IMR-90 (cell line): ENCODE data around the gene NPDC1. TPM values are rescaled to one million over a fixed set of nuclear protein-coding genes. Genes with fewer than 3 reads are reported as not detected.

Source experiments
- ATAC-seq: fragments of 200-7000 bp; cut with Tn5 transposase; 2 replicates; pipeline ENCODE4 v1.9.1; 2020; ENCODE audit warnings: low read depth, mild to moderate bottlenecking, moderate library complexity
- BruUV-seq: library from RNA; stranded (reverse); fragments of 400-500 nt; replicated peaks from 2 replicates; lab custom pipeline; 2021; lab: Mats Ljungman, UMichigan
- CTCF ChIA-PET: fragments of 300-600 bp; formaldehyde crosslinking; extraction: SDS; loops from one replicate; lab custom pipeline; 2021; ENCODE audit warnings: antibody characterized with exemption; lab: Yijun Ruan, JAX
- POLR2A ChIA-PET: fragments of 300-600 bp; sonication (Branson Sonifier 250); formaldehyde crosslinking; loops from one replicate; lab custom pipeline; 2022; ENCODE audit warnings: antibody characterized with exemption; ENCODE audit not compliant: unreplicated experiment; lab: Charles Lee
- DNase-seq: peaks from one replicate; pipeline ENCODE4 v3.0.0; 2013
- H2AFZ ChIP-seq: replicated peaks from 2 replicates; pipeline ENCODE3; 2013; ENCODE audit warnings: low read length, mild to moderate bottlenecking; ENCODE audit not compliant: poor library complexity
- H2AK5ac ChIP-seq: 2 replicates; pipeline ENCODE4 v1.6.1; 2013; ENCODE audit warnings: low read depth, low read length, inconsistent platforms
- H2AK9ac ChIP-seq: replicated peaks from 2 replicates; pipeline ENCODE3; 2013; ENCODE audit warnings: mild to moderate bottlenecking, low read depth, low read length, moderate library complexity; ENCODE audit not compliant: poor library complexity
- H2BK120ac ChIP-seq: 2 replicates; pipeline ENCODE4 v1.6.1; 2013; ENCODE audit warnings: low read depth, low read length, inconsistent platforms
- H2BK15ac ChIP-seq: 3 replicates; pipeline ENCODE4 v1.6.1; 2013; ENCODE audit warnings: low read depth, low read length, inconsistent platforms
- H2BK20ac ChIP-seq: 2 replicates; pipeline ENCODE4 v1.6.1; 2013; ENCODE audit warnings: low read depth, mild to moderate bottlenecking, inconsistent platforms, low read length, moderate library complexity
- H2BK5ac ChIP-seq: 2 replicates; pipeline ENCODE4 v1.6.1; 2013; ENCODE audit warnings: mild to moderate bottlenecking, low read depth, low read length, inconsistent platforms; ENCODE audit not compliant: poor library complexity, severe bottlenecking
- H3K14ac ChIP-seq: replicated peaks from 2 replicates; pipeline ENCODE4 v1.6.1; 2013; ENCODE audit warnings: low read depth, low read length, inconsistent platforms
- H3K18ac ChIP-seq: 2 replicates; pipeline ENCODE4 v1.6.1; 2013; ENCODE audit warnings: low read depth, low read length, control low read depth
- H3K23ac ChIP-seq: 2 replicates; pipeline ENCODE4 v1.6.1; 2013; ENCODE audit warnings: low read depth, low read length, inconsistent platforms
- H3K27ac ChIP-seq: 2 replicates; pipeline ENCODE4 v1.5.1; 2013; ENCODE audit warnings: mild to moderate bottlenecking, control low read depth, low read length; ENCODE audit not compliant: insufficient read depth
- H3K27me3 ChIP-seq: 2 replicates; pipeline ENCODE4 v1.6.1; 2013; ENCODE audit warnings: low read length; ENCODE audit not compliant: control insufficient read depth, insufficient read depth
- H3K36me3 ChIP-seq: 2 replicates; pipeline ENCODE4 v1.6.1; 2013; ENCODE audit warnings: low read length, mixed read lengths; ENCODE audit not compliant: control insufficient read depth, insufficient read depth
- H3K4ac ChIP-seq: 2 replicates; pipeline ENCODE4 v1.6.1; 2013; ENCODE audit warnings: low read depth, low read length, inconsistent platforms
- H3K4me1 ChIP-seq: 2 replicates; pipeline ENCODE4 v1.6.1; 2013; ENCODE audit warnings: low read length, mixed read lengths; ENCODE audit not compliant: control insufficient read depth, insufficient read depth
- H3K4me2 ChIP-seq: 2 replicates; pipeline ENCODE4 v1.6.1; 2013; ENCODE audit warnings: low read depth, mild to moderate bottlenecking, control low read depth, low read length, moderate library complexity
- H3K4me3 ChIP-seq: 2 replicates; pipeline ENCODE4 v1.5.1; 2013; ENCODE audit warnings: low read depth, mild to moderate bottlenecking, control low read depth, low read length, moderate library complexity; ENCODE audit not compliant: insufficient read depth
- H3K56ac ChIP-seq: 2 replicates; pipeline ENCODE4 v1.6.1; 2013; ENCODE audit warnings: low read length, inconsistent platforms; ENCODE audit not compliant: insufficient read depth; ENCODE audit errors: extremely low read depth
- H3K79me1 ChIP-seq, 2 experiments: 2 replicates each; pipeline ENCODE4 v1.6.1; 2013; ENCODE audit warnings: low read length in 2 of 2, inconsistent platforms in 1 of 2, low read depth in 1 of 2
- H3K9ac ChIP-seq: 2 replicates; pipeline ENCODE4 v1.6.1; 2013; ENCODE audit warnings: low read depth, low read length, control low read depth
- H3K9me1 ChIP-seq: 2 replicates; pipeline ENCODE4 v1.6.1; 2013; ENCODE audit warnings: low read length, inconsistent platforms; ENCODE audit not compliant: insufficient read depth
- H3K9me3 ChIP-seq: 2 replicates; pipeline ENCODE4 v1.6.1; 2013; ENCODE audit warnings: low read length; ENCODE audit not compliant: control insufficient read depth, insufficient read depth
- H4K20me1 ChIP-seq: 2 replicates; pipeline ENCODE4 v1.6.1; 2013; ENCODE audit warnings: low read length, inconsistent platforms; ENCODE audit not compliant: insufficient read depth
- H4K5ac ChIP-seq: 2 replicates; pipeline ENCODE4 v1.6.1; 2013; ENCODE audit warnings: mild to moderate bottlenecking, low read depth, low read length, control low read depth
- H4K8ac ChIP-seq, 2 experiments: 2 replicates each; pipeline ENCODE4 v1.6.1; 2013; ENCODE audit warnings: low read depth in 2 of 2, low read length in 2 of 2, control low read depth in 1 of 2, inconsistent platforms in 1 of 2
- H4K91ac ChIP-seq: 2 replicates; pipeline ENCODE4 v1.6.1; 2013; ENCODE audit warnings: low read depth, low read length, inconsistent platforms; ENCODE audit not compliant: insufficient read depth
- BHLHE40 ChIP-seq: fragments of 150-350 bp; IDR thresholded peaks from 2 replicates; pipeline ENCODE4 v1.6.1; 2016; ENCODE audit warnings: mild to moderate bottlenecking, low read depth, low read length
- FOS ChIP-seq: fragments of 150-350 bp; IDR thresholded peaks from 2 replicates; pipeline ENCODE4 v1.6.1; 2016; ENCODE audit warnings: low read depth, low read length
- MAZ ChIP-seq: IDR thresholded peaks from 2 replicates; pipeline ENCODE4 v1.6.1; 2012; ENCODE audit warnings: low read depth, mild to moderate bottlenecking, low read length, improper control_type of control experiment, moderate library complexity, borderline replicate concordance
- POLR2A ChIP-seq: IDR thresholded peaks from 2 replicates; pipeline ENCODE4 v1.6.1; 2012; ENCODE audit warnings: mild to moderate bottlenecking, low read depth, low read length
- RCOR1 ChIP-seq: IDR thresholded peaks from 2 replicates; pipeline ENCODE4 v1.6.1; 2012; ENCODE audit warnings: mild to moderate bottlenecking, low read length, improper control_type of control experiment; ENCODE audit not compliant: insufficient replicate concordance
- WGBS, 2 experiments: methylation state at CpG; one replicate each; pipeline versions ENCODE4 v1.1.5 to v1.1.7; 2013; ENCODE audit warnings: missing lambda C conversion rate in 2 of 2; ENCODE audit not compliant: insufficient read length in 1 of 2; ENCODE audit errors: extremely low coverage in 2 of 2; 5-methylcytosine and 5-hydroxymethylcytosine counted together
- dilution Hi-C: fragments of 300-500 bp; cut with HindIII; formaldehyde crosslinking; loops from one replicate; pipeline ENCODE4 v1.14.3; 2018; ENCODE audit warnings: low sequenced_read_pairs; ENCODE audit not compliant: unreplicated experiment
- in situ Hi-C: fragments of 300-500 bp; cut with MboI; formaldehyde crosslinking; loops from 3 replicates; pipeline ENCODE4 v1.14.3; 2019; ENCODE audit warnings: low sequenced_read_pairs, inconsistent platforms, mixed read lengths
- intact Hi-C: fragments of 100-400 bp; cut with micrococcal nuclease; formaldehyde crosslinking; loops from 2 replicates; pipeline ENCODE4 v1.10.0; 2022
- polyA plus RNA-seq, 3 experiments: library from polyadenylated mRNA; depleted of rRNA; stranded (reverse); fragments of >200 nt; gene quantifications; 2 replicates each; pipeline ENCODE4 v1.2.3, GENCODE V29; 2012; ENCODE audit warnings: low replicate concordance in 1 of 3
- total RNA-seq: library from RNA; depleted of rRNA; stranded (reverse); fragments of >200 nt; gene quantifications from 2 replicates; pipeline ENCODE4 v1.2.3, GENCODE V29; 2012
- TF ChIP-seq, protein P1 (sequence below): fragments of 150-350 bp; IDR thresholded peaks from 2 replicates; pipeline ENCODE4 v1.6.1; 2016; ENCODE audit warnings: low read depth, mild to moderate bottlenecking, low read length, moderate library complexity, borderline replicate concordance
- TF ChIP-seq, protein P2 (sequence below): fragments of 150-350 bp; IDR thresholded peaks from 2 replicates; pipeline ENCODE4 v1.6.1; 2017; ENCODE audit warnings: mild to moderate bottlenecking, antibody characterized with exemption, low read length, low read depth

The NPDC1 gene
- total and polyA plus RNA-seq, 2 of the 4 experiments (the other 2 are of a cell fraction), result 2.7 to 58.1 TPM

DNA sequence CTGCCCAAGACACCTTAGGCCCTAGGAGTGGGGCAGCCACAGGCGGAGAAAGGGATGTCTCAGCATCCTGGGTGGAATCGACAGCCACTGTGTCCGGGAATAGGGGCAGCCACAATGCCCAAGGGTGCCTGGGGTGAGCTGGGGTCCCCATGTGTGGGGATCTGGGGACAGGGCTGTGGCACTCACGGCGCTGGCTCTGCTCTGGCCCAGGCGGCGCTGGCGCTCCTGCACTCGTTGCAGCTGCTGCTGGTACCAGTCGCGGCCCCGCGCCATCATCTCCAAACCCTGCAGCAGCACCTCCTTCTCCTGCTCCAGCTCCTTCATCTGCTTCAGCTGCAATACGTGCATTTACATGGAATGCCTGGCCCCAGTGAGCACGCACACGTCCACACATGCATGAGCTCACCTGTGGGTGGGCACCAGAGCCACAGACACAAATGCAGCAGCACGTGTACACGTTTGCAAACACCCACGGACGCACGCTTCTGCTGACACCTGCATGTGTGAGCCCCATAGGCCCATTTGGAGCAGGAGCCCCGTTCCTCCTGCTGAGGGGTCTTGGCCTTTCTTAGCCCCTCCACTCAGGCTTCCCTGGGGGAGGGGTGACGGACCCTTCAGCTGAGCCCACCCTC, 19.5 kb upstream of the NPDC1 start:
- in situ Hi-C loops, result no loop called here
- H3K4me2 ChIP-seq, result no peak overlapping the region
- CTCF ChIA-PET, result interaction anchor here (1.2 kb wide), 1 partner anchor 19 kb away, joined by 4 read pairs; the partner anchor contains the start of gene NPDC1
- H2AFZ ChIP-seq, result no peak overlapping the region
- H3K4me1 ChIP-seq, result peaks cover 3% of the 10 kb centered on the region; the same call in 1 of the 2 replicates
- H3K4me3 ChIP-seq, result no peak overlapping the region
- no peaks in the 10 kb centered on the region for H3K9me1 ChIP-seq
- no peak overlapping the region for H3K9ac ChIP-seq
- H2BK120ac ChIP-seq, result no peak overlapping the region
- BruUV-seq, result no TSS peak
- H4K8ac ChIP-seq, result no peak overlapping the region
- no peak overlapping the region for H3K23ac ChIP-seq
- ATAC-seq, result no peak
- TF ChIP-seq FOS, result no peak
- TF ChIP-seq, protein P1, sequence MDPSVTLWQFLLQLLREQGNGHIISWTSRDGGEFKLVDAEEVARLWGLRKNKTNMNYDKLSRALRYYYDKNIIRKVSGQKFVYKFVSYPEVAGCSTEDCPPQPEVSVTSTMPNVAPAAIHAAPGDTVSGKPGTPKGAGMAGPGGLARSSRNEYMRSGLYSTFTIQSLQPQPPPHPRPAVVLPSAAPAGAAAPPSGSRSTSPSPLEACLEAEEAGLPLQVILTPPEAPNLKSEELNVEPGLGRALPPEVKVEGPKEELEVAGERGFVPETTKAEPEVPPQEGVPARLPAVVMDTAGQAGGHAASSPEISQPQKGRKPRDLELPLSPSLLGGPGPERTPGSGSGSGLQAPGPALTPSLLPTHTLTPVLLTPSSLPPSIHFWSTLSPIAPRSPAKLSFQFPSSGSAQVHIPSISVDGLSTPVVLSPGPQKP, result no peak
- TF ChIP-seq POLR2A, result no peak
- TF ChIP-seq MAZ, result no peak
- TF ChIP-seq, protein P2, sequence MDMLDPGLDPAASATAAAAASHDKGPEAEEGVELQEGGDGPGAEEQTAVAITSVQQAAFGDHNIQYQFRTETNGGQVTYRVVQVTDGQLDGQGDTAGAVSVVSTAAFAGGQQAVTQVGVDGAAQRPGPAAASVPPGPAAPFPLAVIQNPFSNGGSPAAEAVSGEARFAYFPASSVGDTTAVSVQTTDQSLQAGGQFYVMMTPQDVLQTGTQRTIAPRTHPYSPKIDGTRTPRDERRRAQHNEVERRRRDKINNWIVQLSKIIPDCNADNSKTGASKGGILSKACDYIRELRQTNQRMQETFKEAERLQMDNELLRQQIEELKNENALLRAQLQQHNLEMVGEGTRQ, result no peak
- no peak for TF ChIP-seq RCOR1
- no peak for TF ChIP-seq BHLHE40
- H3K36me3 ChIP-seq, result no peaks in the 10 kb centered on the region
- H4K20me1 ChIP-seq, result no peaks in the 10 kb centered on the region
- H4K91ac ChIP-seq, result no peak overlapping the region
- POLR2A ChIA-PET, result no interaction called here
- no peaks in the 10 kb centered on the region for H3K9me3 ChIP-seq
- no peak overlapping the region for H3K56ac ChIP-seq
- H3K14ac ChIP-seq, result no peak overlapping the region
- no peak overlapping the region for H4K5ac ChIP-seq
- peaks cover 2 to 11% of the 10 kb centered on the region in 2 experiments for H3K79me1 ChIP-seq
- dilution Hi-C loops, result no loop called here
- no peak overlapping the region for H2AK5ac ChIP-seq
- H2BK5ac ChIP-seq, result no peak overlapping the region
- H3K4ac ChIP-seq, result no peak overlapping the region
- H2BK20ac ChIP-seq, result no peak overlapping the region
- WGBS, 2 experiments, result 96% methylated on average over 6 of the region's 23 CpGs; no CpG with 5 or more reads in 1 of the 2 experiments
- DNase-seq, result no peak
- intact Hi-C loops, result no loop called here
- H2BK15ac ChIP-seq, result no peak overlapping the region
- H3K27me3 ChIP-seq, result no peaks in the 10 kb centered on the region; the same call in 1 of the 2 replicates
- no peak overlapping the region for H2AK9ac ChIP-seq
- H3K18ac ChIP-seq, result no peak overlapping the region
- no peak overlapping the region for H3K27ac ChIP-seq
